ENCODE results near the gene NXPE3. TPM values are rescaled to one million over a fixed set of nuclear protein-coding genes. Genes with fewer than 3 reads are reported as not detected.
"Not testable (repeated sequence)": the region's sequence is repeated elsewhere in the genome, so short reads cannot be mapped to it uniquely, and the experiment has no call there.

The NXPE3 gene
- total RNA-seq, 1 donor from 2014 or later, result 11.0 TPM

DNA sequence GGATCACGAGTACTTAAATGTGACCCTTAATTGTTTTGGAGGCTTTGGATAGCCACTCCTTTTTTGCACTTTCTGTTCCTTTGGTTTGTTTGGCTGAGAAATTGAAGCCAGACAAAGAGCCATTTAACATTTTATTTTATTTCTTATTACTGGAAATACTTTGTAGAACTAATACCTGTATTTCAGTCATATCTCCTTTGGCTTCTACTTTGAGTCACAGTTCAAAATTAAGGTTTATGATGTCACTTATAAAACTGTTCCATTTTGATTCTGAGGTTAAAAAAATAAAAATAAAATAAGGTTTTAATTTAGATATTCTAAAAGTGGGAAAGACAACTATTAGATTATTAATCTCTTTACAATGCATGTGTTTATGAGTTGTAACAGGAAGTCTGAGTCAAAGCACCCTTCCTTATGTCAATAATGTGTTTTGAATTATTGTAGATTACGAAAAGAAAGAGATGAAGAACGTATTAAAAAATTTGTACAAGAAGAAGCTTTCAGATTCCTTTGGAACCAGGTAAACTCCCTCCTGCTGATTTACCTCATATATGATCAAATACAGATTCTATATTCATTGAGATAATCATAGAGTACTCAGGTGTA lies 16.9 kb upstream of the NXPE3 start:
- no peaks in the 10 kb centered on the region for H3K9me3 ChIP-seq (ENCODE audit: control insufficient read depth in 3 of 3, low read length in 3 of 3)
- H3K4me3 ChIP-seq (ENCODE audit: low read length in 3 of 3), result no peak overlapping the region
- H3K27ac ChIP-seq (ENCODE audit: low read depth, low read length), result no peak overlapping the region
- no peak overlapping the region for H3K9ac ChIP-seq (ENCODE audit: low read depth in 1 of 3, low read length in 3 of 3)
- H3K27me3 ChIP-seq (ENCODE audit: control insufficient read depth in 3 of 3, insufficient read depth in 3 of 3, low read length in 3 of 3), result no peaks in the 10 kb centered on the region
- H3K36me3 ChIP-seq (ENCODE audit: control insufficient read depth in 3 of 3, insufficient read depth in 3 of 3, low read length in 3 of 3), result peaks cover 11 to 28% (median 19%) of the 10 kb centered on the region in 3 donors
- no peaks in the 10 kb centered on the region for H3K4me1 ChIP-seq (ENCODE audit: control insufficient read depth in 3 of 3, insufficient read depth in 3 of 3, low read length in 3 of 3)

DNA sequence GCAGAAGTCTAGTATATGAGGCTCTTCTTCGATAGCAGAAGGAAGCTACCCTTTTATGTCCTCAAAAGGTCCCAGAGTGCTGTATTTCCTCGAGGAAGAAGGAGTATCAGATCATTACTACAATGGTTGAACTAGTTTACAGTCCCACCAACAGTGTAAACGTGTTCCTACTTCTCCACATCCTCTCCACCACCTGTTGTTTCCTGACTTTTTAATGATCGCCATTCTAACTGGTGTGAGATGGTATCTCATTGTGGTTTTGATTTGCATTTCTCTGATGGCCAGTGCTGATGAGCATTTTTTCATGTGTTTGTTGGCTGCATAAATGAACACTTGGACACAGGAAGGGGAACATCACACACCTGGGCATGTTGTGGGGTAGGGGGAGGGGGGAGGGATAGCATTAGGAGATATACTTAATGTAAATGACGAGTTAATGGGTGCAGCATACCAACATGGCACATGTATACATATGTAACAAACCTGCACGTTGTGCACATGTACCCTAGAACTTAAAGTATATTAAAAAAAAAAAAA lies 1.2 kb upstream of the NXPE3 start:
- H3K4me3 ChIP-seq (ENCODE audit: low read length in 3 of 3); H3K27ac ChIP-seq (ENCODE audit: low read depth, low read length); H3K27me3 ChIP-seq (ENCODE audit: control insufficient read depth in 3 of 3, insufficient read depth in 3 of 3, low read length in 3 of 3); H3K36me3 ChIP-seq (ENCODE audit: control insufficient read depth in 3 of 3, insufficient read depth in 3 of 3, low read length in 3 of 3); H3K9ac ChIP-seq (ENCODE audit: low read depth in 1 of 3, low read length in 3 of 3); H3K9me3 ChIP-seq (ENCODE audit: control insufficient read depth in 3 of 3, low read length in 3 of 3): not testable (repeated sequence)
- H3K4me1 ChIP-seq (ENCODE audit: control insufficient read depth in 3 of 3, insufficient read depth in 3 of 3, low read length in 3 of 3), result peaks cover 17 to 27% (median 24%) of the 10 kb centered on the region in 3 donors

DNA sequence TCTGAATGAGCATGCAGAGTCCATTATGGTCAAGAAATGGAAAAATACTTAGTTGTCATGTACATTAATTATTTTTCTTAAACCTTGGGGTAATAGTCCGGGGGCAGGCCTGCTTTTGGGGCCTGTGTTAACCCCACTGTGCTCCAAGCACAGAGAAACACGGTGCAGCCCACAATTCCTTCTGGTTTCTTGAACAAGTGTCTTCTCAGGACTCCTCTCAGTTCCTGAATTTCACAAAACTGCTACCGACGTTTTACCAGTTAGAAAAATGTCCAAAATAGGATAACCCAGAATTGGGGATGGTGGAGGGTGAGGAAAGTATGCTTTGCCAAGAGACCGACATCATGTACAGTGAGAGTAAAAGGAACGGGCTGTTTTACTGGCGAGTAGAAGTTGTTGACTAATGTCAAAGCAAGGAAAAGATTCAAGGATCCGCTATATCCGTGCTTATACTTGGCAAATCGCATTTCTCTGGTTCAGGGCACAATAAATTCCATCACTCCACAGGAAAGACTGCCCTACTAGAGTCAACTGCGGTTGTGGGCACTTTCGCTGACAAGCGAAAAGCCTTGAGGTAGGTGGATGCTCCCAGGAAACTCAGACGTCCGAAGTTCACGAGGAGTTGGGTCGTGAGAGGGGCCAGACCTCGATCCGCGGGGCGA lies 495 bp upstream of the NXPE3 start:
- peak overlapping the region; percentile 76 for H3K27ac ChIP-seq (ENCODE audit: low read depth, low read length)
- peaks cover 17 to 32% (median 24%) of the 10 kb centered on the region in 3 donors for H3K4me1 ChIP-seq (ENCODE audit: control insufficient read depth in 3 of 3, insufficient read depth in 3 of 3, low read length in 3 of 3)
- H3K9me3 ChIP-seq (ENCODE audit: control insufficient read depth in 3 of 3, low read length in 3 of 3), result no peaks in the 10 kb centered on the region
- peaks cover 3 to 7% (median 6%) of the 10 kb centered on the region in 3 donors for H3K36me3 ChIP-seq (ENCODE audit: control insufficient read depth in 3 of 3, insufficient read depth in 3 of 3, low read length in 3 of 3)
- H3K9ac ChIP-seq (ENCODE audit: low read depth in 1 of 3, low read length in 3 of 3), result peak overlapping the region; percentile 66 to 95 (median 89)
- H3K27me3 ChIP-seq (ENCODE audit: control insufficient read depth in 3 of 3, insufficient read depth in 3 of 3, low read length in 3 of 3), result no peaks in the 10 kb centered on the region
- H3K4me3 ChIP-seq (ENCODE audit: low read length in 3 of 3), result peak overlapping the region; percentile 90 to 92 (median 90)

DNA sequence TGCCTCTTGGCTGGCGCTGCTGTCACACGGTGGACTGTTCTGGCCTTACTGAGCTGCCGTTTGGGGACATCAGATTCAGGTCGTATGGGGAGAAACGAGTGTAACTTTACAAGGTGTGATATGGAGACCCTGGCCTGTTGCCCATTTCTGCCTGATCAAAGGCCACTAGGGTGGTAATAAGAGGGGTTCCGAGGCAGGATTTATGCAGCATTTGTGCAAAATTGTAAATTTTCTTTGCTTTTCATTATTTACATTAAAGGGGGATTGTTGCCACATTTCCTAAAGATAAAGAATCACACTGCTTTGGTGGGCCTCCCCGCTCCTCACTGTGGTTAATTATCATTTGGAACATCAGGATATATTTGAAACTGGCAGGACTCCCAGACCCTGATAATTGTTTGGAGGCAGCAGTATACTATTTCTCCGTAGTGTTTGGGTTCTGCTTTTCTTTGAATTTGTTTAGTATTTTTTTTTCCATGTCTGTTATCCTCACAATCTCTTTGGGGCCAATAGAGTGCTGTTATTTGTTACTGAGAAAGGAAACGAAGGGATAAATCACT lies 891 bp downstream of the NXPE3 start:
- peak overlapping the region; percentile 76 for H3K27ac ChIP-seq (ENCODE audit: low read depth, low read length)
- peak overlapping the region; percentile 66 to 89 (median 87) for H3K9ac ChIP-seq (ENCODE audit: low read depth in 1 of 3, low read length in 3 of 3)
- peaks cover 13 to 17% (median 16%) of the 10 kb centered on the region in 3 donors for H3K36me3 ChIP-seq (ENCODE audit: control insufficient read depth in 3 of 3, insufficient read depth in 3 of 3, low read length in 3 of 3)

DNA sequence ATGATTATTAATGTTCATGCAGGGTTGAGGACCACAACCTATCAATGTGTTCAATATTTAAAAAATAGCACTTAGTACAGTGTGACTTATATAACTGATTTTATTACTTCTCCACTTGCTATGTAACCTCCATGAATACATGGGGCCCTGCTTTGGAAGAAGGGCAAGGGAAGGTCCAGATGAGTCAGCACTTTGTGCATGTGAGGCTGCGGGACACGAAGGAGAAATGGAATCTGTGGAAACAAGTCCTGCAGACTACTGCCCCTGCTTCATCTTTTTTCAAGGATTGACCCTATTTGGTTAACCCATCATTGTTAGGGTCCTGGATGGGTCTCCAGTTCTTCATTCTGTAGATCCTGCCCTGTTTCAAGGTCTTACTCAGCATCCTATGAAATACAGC lies 1.6 kb downstream of the NXPE3 start:
- H3K27ac ChIP-seq (ENCODE audit: low read depth, low read length), result peak overlapping the region; percentile 76
- peaks cover 27 to 40% (median 29%) of the 10 kb centered on the region in 3 donors for H3K4me1 ChIP-seq (ENCODE audit: control insufficient read depth in 3 of 3, insufficient read depth in 3 of 3, low read length in 3 of 3)
- peaks cover 16 to 24% (median 23%) of the 10 kb centered on the region in 3 donors for H3K36me3 ChIP-seq (ENCODE audit: control insufficient read depth in 3 of 3, insufficient read depth in 3 of 3, low read length in 3 of 3)
- peak overlapping the region; percentile 90 to 92 (median 90) for H3K4me3 ChIP-seq (ENCODE audit: low read length in 3 of 3)
- H3K9ac ChIP-seq (ENCODE audit: low read depth in 1 of 3, low read length in 3 of 3), result peak overlapping the region; percentile 66 to 89 (median 87)
- H3K27me3 ChIP-seq (ENCODE audit: control insufficient read depth in 3 of 3, insufficient read depth in 3 of 3, low read length in 3 of 3), result no peaks in the 10 kb centered on the region
- H3K9me3 ChIP-seq (ENCODE audit: control insufficient read depth in 3 of 3, low read length in 3 of 3), result no peaks in the 10 kb centered on the region

More for the DNA sequence above, 891 bp downstream of the NXPE3 start:
- peak overlapping the region; percentile 90 to 92 (median 90) for H3K4me3 ChIP-seq (ENCODE audit: low read length in 3 of 3)
- H3K9me3 ChIP-seq (ENCODE audit: control insufficient read depth in 3 of 3, low read length in 3 of 3), result no peaks in the 10 kb centered on the region
- peaks cover 26 to 40% (median 27%) of the 10 kb centered on the region in 3 donors for H3K4me1 ChIP-seq (ENCODE audit: control insufficient read depth in 3 of 3, insufficient read depth in 3 of 3, low read length in 3 of 3)
- H3K27me3 ChIP-seq (ENCODE audit: control insufficient read depth in 3 of 3, insufficient read depth in 3 of 3, low read length in 3 of 3), result no peaks in the 10 kb centered on the region

DNA sequence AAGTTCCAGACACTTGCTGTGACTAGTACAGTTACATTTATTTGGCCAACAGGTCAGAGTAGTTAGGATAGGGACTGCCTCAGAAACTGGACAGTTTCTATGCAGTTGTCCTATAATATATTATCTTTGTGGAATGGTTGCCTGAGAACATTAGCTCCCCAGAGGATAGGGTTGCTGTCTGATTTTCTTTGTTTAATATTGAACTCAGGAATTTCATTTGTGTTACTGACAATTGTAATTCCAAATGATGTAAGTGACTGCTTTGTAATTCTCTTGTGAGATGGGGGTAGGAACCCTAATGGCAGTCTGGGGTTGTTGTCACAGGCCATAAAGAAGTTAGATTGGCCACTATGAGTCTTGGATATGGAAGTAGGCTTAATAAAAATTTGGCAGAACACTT lies 2.2 kb downstream of the NXPE3 start:
- Histone ChIP-seq H3K9me3 (ENCODE audit: control insufficient read depth in 3 of 3, low read length in 3 of 3) (no peaks in the 10 kb centered on the region), H3K4me3 (ENCODE audit: low read length in 3 of 3) (peak overlapping the region; percentile 90 to 92 (median 90)), H3K9ac (ENCODE audit: low read depth in 1 of 3, low read length in 3 of 3) (peak overlapping the region in 1 of 3 donors; percentile 17), H3K36me3 (ENCODE audit: control insufficient read depth in 3 of 3, insufficient read depth in 3 of 3, low read length in 3 of 3) (peaks cover 18 to 29% (median 26%) of the 10 kb centered on the region in 3 donors), H3K27ac (ENCODE audit: low read depth, low read length) (peak overlapping the region; percentile 76), H3K27me3 (ENCODE audit: control insufficient read depth in 3 of 3, insufficient read depth in 3 of 3, low read length in 3 of 3) (no peaks in the 10 kb centered on the region), H3K4me1 (ENCODE audit: control insufficient read depth in 3 of 3, insufficient read depth in 3 of 3, low read length in 3 of 3) (peaks cover 27 to 40% (median 29%) of the 10 kb centered on the region in 3 donors)

DNA sequence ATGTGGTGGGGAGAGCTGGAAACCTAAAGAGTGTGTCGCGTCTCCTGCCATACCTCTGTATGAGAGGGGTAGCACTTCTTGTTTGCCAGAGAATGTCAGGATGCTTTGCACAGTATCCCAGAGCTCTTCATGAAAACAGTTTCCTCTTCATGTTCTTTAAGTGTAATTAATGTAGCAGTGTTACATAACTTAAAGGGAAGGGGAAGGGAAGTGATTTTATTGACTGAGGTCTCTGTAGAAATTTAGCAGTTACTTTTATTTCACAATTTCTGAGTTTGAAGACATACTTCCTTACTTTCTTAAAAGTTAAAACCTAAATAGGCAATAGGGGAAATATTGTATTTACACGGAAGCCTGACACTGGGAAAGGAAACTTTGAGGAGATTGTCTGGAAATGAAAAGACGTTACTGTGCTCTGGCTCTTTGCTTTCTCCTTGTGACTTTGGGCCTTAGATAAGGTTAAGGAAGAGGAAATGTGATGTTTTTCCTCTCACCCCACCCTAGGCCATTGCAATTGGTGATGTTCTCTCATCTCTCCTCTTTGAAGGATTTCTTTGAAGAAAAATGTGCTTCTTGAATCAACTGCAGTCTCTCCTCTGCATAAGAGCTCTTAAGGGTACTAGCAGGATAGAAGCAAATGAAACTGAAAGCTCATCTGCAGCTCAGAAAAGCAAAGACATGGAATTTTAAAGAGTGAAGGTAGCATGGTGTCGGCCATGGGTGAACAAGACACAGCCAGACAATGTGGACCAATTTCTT lies 6.0 kb downstream of the NXPE3 start:
- Histone ChIP-seq H3K4me1 (ENCODE audit: control insufficient read depth in 3 of 3, insufficient read depth in 3 of 3, low read length in 3 of 3) (peaks cover 17 to 27% (median 22%) of the 10 kb centered on the region in 3 donors), H3K36me3 (ENCODE audit: control insufficient read depth in 3 of 3, insufficient read depth in 3 of 3, low read length in 3 of 3) (peaks cover 35 to 50% (median 39%) of the 10 kb centered on the region in 3 donors), H3K9me3 (ENCODE audit: control insufficient read depth in 3 of 3, low read length in 3 of 3) (no peaks in the 10 kb centered on the region), H3K27ac (ENCODE audit: low read depth, low read length) (peak overlapping the region; percentile 66), H3K4me3 (ENCODE audit: low read length in 3 of 3) (no peak overlapping the region), H3K9ac (ENCODE audit: low read depth in 1 of 3, low read length in 3 of 3) (peak overlapping the region in 1 of 3 donors; percentile 27), H3K27me3 (ENCODE audit: control insufficient read depth in 3 of 3, insufficient read depth in 3 of 3, low read length in 3 of 3) (no peaks in the 10 kb centered on the region)

DNA sequence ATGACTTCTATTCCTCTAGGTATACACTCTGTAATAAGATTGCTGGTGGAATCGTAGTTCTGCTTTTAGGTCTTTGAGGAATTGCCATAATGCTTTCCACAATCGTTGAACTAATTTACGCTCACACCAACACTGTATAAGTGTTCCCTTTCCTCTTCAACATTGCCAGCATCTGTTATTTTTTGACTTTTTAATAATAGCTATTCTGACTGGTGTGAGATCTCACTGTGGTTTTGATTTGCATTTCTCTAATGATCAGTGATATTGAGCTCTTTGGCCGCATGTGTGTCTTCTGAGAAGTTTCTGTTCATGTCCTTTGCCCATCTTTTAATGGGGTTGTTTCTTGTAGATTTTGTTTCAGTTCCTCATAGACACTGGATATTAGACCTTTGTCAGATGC lies 12.8 kb downstream of the NXPE3 start:
- Histone ChIP-seq H3K4me1 (ENCODE audit: control insufficient read depth in 3 of 3, insufficient read depth in 3 of 3, low read length in 3 of 3) (no peaks in the 10 kb centered on the region), H3K27me3 (ENCODE audit: control insufficient read depth in 3 of 3, insufficient read depth in 3 of 3, low read length in 3 of 3) (no peaks in the 10 kb centered on the region), H3K9ac (ENCODE audit: low read depth in 1 of 3, low read length in 3 of 3) (no peak overlapping the region), H3K9me3 (ENCODE audit: control insufficient read depth in 3 of 3, low read length in 3 of 3) (no peaks in the 10 kb centered on the region), H3K36me3 (ENCODE audit: control insufficient read depth in 3 of 3, insufficient read depth in 3 of 3, low read length in 3 of 3) (peaks cover 27 to 33% (median 32%) of the 10 kb centered on the region in 3 donors), H3K4me3 (ENCODE audit: low read length in 3 of 3) (no peak overlapping the region), H3K27ac (ENCODE audit: low read depth, low read length) (no peak overlapping the region)

DNA sequence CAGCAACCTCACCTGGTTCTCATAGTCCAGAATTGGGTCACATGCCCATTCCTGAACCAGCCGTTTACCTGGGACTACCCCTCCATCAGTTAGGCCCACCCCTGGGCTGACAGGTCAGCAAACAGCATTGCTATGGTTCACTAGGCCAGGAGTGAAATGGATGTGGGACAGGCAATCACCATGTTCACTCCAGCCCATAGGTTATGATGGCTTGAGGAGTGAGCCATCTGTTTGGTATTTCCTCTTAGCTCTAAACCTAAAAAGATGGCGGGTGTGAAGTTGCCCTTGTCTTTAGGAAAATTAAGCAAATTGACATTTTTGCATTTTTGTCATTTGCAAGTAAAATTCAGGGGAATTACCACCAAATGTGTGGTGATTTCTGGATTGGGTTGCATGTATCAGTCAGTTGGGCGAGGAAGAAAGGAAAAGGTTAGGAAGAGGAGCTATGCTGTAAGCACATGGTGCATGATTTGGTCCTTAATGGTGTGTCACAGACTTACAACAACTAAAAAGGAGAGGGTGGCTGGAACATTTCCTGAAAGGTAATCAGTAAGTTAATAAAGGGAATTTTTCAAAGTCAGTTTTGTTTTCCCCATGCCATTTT lies 17.2 kb downstream of the NXPE3 start:
- no peak overlapping the region for H3K9ac ChIP-seq (ENCODE audit: low read depth in 1 of 3, low read length in 3 of 3)
- no peak overlapping the region for H3K4me3 ChIP-seq (ENCODE audit: low read length in 3 of 3)
- H3K4me1 ChIP-seq (ENCODE audit: control insufficient read depth in 3 of 3, insufficient read depth in 3 of 3, low read length in 3 of 3), result no peaks in the 10 kb centered on the region
- H3K36me3 ChIP-seq (ENCODE audit: control insufficient read depth in 3 of 3, insufficient read depth in 3 of 3, low read length in 3 of 3), result peaks cover 13 to 15% (median 14%) of the 10 kb centered on the region in 3 donors
- no peaks in the 10 kb centered on the region for H3K27me3 ChIP-seq (ENCODE audit: control insufficient read depth in 3 of 3, insufficient read depth in 3 of 3, low read length in 3 of 3)
- H3K27ac ChIP-seq (ENCODE audit: low read depth, low read length), result no peak overlapping the region
- no peaks in the 10 kb centered on the region for H3K9me3 ChIP-seq (ENCODE audit: control insufficient read depth in 3 of 3, low read length in 3 of 3)
